DND-41 (cell line): ENCODE data around the gene ITGA7.
A peak's percentile ranks its signal among the peaks of the same experiment; 100 is the strongest.

Experiments
- ATAC-seq: fragments of 200-7000 bp; cut with Tn5 transposase; 3 replicates; pipeline ENCODE4 v1.9.1; 2021; ENCODE audit warnings: low read depth; ENCODE audit not compliant: insufficient read depth
- DNase-seq: peaks from one replicate; pipeline ENCODE4 v3.0.0-alpha.2; 2020
- H2AFZ ChIP-seq: 2 replicates; pipeline ENCODE4 v1.6.0; 2012; ENCODE audit warnings: low read depth, low read length
- H3K27ac ChIP-seq: 2 replicates; pipeline ENCODE4 v1.5.1; 2012; ENCODE audit warnings: low read length, inconsistent platforms
- H3K27me3 ChIP-seq: fragments of 200-600 bp; sonication (generic); 2 replicates; pipeline ENCODE4 v1.6.0; 2012; ENCODE audit warnings: low read length, mild to moderate bottlenecking, inconsistent platforms; ENCODE audit not compliant: insufficient read depth, poor library complexity
- H3K36me3 ChIP-seq: 2 replicates; pipeline ENCODE4 v1.5.1; 2012; ENCODE audit warnings: low read length, inconsistent platforms; ENCODE audit not compliant: insufficient read depth
- H3K4me1 ChIP-seq: 2 replicates; pipeline ENCODE4 v1.5.1; 2012; ENCODE audit warnings: mild to moderate bottlenecking, low read length; ENCODE audit not compliant: insufficient read depth
- H3K4me2 ChIP-seq: 2 replicates; pipeline ENCODE4 v1.6.0; 2012; ENCODE audit warnings: mild to moderate bottlenecking, moderate library complexity, low read length, inconsistent platforms; ENCODE audit not compliant: insufficient read depth
- H3K4me3 ChIP-seq, 2 experiments: fragments of 200-600 bp in 1 of 2; shearing (Covaris generic) in 1 of 2; 2 replicates each; pipeline ENCODE4 v1.5.1; 2012 to 2016; ENCODE audit warnings: inconsistent platforms in 2 of 2, low read length in 2 of 2, mild to moderate bottlenecking in 2 of 2, low read depth in 1 of 2, moderate library complexity in 1 of 2
- H3K79me2 ChIP-seq: 2 replicates; pipeline ENCODE4 v1.6.0; 2012; ENCODE audit warnings: low read length, inconsistent platforms; ENCODE audit not compliant: insufficient read depth
- H3K9ac ChIP-seq: 2 replicates; pipeline ENCODE4 v1.6.0; 2012; ENCODE audit warnings: low read depth, mild to moderate bottlenecking, inconsistent platforms, low read length, moderate library complexity
- H3K9me3 ChIP-seq: 2 replicates; pipeline ENCODE4 v1.5.1; 2012; ENCODE audit warnings: low read length, moderate library complexity, mild to moderate bottlenecking, inconsistent platforms; ENCODE audit not compliant: insufficient read depth, severe bottlenecking
- H4K20me1 ChIP-seq: 2 replicates; pipeline ENCODE4 v1.6.0; 2012; ENCODE audit warnings: low read length; ENCODE audit not compliant: insufficient read depth
- CTCF ChIP-seq: IDR thresholded peaks from 2 replicates; pipeline ENCODE4 v1.5.1; 2012; ENCODE audit warnings: borderline replicate concordance, low read length, moderate library complexity, mild to moderate bottlenecking; ENCODE audit not compliant: poor library complexity, severe bottlenecking; ENCODE audit errors: extremely low read depth
- EZH2 ChIP-seq: IDR thresholded peaks from 3 replicates; pipeline ENCODE4 v1.6.1; 2012; ENCODE audit warnings: borderline replicate concordance, low read depth, mild to moderate bottlenecking, moderate library complexity, low read length, inconsistent platforms; ENCODE audit not compliant: severe bottlenecking

The ITGA7 gene

DNA sequence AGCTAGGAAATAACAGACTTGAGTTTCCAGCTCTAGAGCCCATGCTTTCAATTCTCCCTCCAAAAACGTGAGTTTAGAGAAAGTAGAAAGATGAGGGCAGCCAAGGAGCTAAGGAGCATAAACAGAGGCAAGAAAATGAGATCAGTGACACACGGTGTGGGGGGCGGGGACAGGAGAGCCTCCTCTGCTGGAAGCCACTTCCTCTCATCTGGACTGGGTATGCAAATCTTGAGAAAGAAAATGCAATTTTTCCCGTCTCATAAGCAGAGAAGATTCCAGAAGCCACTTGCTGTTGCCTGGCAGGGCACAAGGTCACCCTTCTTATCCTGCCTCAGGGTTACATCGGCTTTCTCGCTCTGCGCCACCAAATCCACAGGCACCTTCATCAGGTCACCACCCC is 65.0 kb downstream of the ITGA7 start:
- no peak overlapping the region for H3K27ac ChIP-seq
- H3K4me2 ChIP-seq, result no peak overlapping the region
- peak; percentile 72 for ATAC-seq
- no peak overlapping the region for H2AFZ ChIP-seq
- no peaks in the 10 kb centered on the region for H3K79me2 ChIP-seq
- H3K36me3 ChIP-seq, result no peaks in the 10 kb centered on the region
- H3K27me3 ChIP-seq, result peaks cover 17% of the 10 kb centered on the region
- peak; percentile 27 for DNase-seq
- no peaks in the 10 kb centered on the region for H3K9me3 ChIP-seq
- no peak overlapping the region for H3K9ac ChIP-seq
- H3K4me3 ChIP-seq, result no peak overlapping the region
- peaks cover 5% of the 10 kb centered on the region for H3K4me1 ChIP-seq
- TF ChIP-seq CTCF (no peak), EZH2 (no peak)
- H4K20me1 ChIP-seq, result no peaks in the 10 kb centered on the region

DNA sequence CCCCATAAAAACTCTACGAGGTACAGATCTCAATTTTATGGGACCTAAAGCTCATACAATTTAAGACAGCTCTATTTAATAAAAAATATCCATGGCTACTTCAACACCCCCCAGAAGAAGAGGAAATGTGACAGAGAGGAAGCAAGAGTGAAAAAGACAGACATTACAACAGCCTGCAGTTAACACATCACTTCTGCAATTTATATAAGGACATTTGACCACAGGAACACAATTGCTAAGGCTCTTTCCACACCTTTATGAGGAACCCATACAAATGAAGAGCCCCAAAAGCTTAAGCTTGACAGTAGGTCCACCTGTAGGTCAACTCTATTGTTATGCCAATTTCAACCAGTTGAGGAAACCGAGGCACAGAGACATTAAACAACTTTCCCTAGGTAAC is 65.4 kb downstream of the ITGA7 start:
- no peaks in the 10 kb centered on the region for H3K9me3 ChIP-seq
- ATAC-seq (no peak), DNase-seq (no peak)
- no peak overlapping the region for H3K4me3 ChIP-seq
- H2AFZ ChIP-seq, result no peak overlapping the region
- no peak overlapping the region for H3K27ac ChIP-seq
- TF ChIP-seq EZH2, result no peak
- no peak for TF ChIP-seq CTCF
- no peak overlapping the region for H3K4me2 ChIP-seq
- peaks cover 21% of the 10 kb centered on the region for H3K27me3 ChIP-seq
- no peak overlapping the region for H3K9ac ChIP-seq
- no peaks in the 10 kb centered on the region for H4K20me1 ChIP-seq
- H3K4me1 ChIP-seq, result peaks cover 7% of the 10 kb centered on the region
- H3K36me3 ChIP-seq, result no peaks in the 10 kb centered on the region
- no peaks in the 10 kb centered on the region for H3K79me2 ChIP-seq

GRCh38 chr12:55641595-55641994 is 66.1 kb downstream of the ITGA7 start:
- Histone ChIP-seq H3K9me3 (no peaks in the 10 kb centered on the region), H3K79me2 (no peaks in the 10 kb centered on the region), H3K9ac (no peak overlapping the region), H3K27ac (no peak overlapping the region), H3K4me3 (no peak overlapping the region), H2AFZ (no peak overlapping the region), H3K36me3 (no peaks in the 10 kb centered on the region), H3K27me3 (peaks cover 23% of the 10 kb centered on the region), H4K20me1 (0 out of 2 replicates have a peak, but pooled peaks cover 5% of the 10 kb centered on the region), H3K4me1 (peaks cover 7% of the 10 kb centered on the region), H3K4me2 (no peak overlapping the region)
- no peak for TF ChIP-seq EZH2
- TF ChIP-seq CTCF, result no peak
- no peak for DNase-seq
- ATAC-seq, result no peak

- ATAC-seq (peak; percentile 99), DNase-seq (peak; percentile 78)
- no peak for TF ChIP-seq EZH2
- no peak overlapping the region for H3K4me3 ChIP-seq
- no peak overlapping the region for H2AFZ ChIP-seq
- peaks cover 23% of the 10 kb centered on the region for H3K27me3 ChIP-seq
- H3K27ac ChIP-seq, result no peak overlapping the region
- no peaks in the 10 kb centered on the region for H3K36me3 ChIP-seq
- no peaks in the 10 kb centered on the region for H3K79me2 ChIP-seq
- H3K4me2 ChIP-seq, result no peak overlapping the region
- H3K9ac ChIP-seq, result no peak overlapping the region
- H4K20me1 ChIP-seq, result 0 out of 2 replicates have a peak, but pooled peaks cover 5% of the 10 kb centered on the region
- no peaks in the 10 kb centered on the region for H3K9me3 ChIP-seq
- H3K4me1 ChIP-seq, result peaks cover 5% of the 10 kb centered on the region
Observed at GRCh38 chr12:55637467-55637866, 70.2 kb downstream of the ITGA7 start.
